ENCODE measurements around the gene SPEM1. TPM values are rescaled to one million over a fixed set of nuclear protein-coding genes. Genes with fewer than 3 reads are reported as not detected.

The SPEM1 gene, protein sequence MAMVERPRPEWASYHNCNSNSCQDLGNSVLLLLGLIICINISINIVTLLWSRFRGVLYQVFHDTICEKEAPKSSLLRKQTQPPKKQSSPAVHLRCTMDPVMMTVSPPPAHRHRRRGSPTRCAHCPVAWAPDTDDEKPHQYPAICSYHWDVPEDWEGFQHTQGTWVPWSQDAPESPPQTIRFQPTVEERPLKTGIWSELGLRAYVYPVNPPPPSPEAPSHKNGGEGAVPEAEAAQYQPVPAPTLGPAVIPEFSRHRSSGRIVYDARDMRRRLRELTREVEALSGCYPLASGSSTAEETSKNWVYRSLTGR
- total RNA-seq, result not detected

DNA sequence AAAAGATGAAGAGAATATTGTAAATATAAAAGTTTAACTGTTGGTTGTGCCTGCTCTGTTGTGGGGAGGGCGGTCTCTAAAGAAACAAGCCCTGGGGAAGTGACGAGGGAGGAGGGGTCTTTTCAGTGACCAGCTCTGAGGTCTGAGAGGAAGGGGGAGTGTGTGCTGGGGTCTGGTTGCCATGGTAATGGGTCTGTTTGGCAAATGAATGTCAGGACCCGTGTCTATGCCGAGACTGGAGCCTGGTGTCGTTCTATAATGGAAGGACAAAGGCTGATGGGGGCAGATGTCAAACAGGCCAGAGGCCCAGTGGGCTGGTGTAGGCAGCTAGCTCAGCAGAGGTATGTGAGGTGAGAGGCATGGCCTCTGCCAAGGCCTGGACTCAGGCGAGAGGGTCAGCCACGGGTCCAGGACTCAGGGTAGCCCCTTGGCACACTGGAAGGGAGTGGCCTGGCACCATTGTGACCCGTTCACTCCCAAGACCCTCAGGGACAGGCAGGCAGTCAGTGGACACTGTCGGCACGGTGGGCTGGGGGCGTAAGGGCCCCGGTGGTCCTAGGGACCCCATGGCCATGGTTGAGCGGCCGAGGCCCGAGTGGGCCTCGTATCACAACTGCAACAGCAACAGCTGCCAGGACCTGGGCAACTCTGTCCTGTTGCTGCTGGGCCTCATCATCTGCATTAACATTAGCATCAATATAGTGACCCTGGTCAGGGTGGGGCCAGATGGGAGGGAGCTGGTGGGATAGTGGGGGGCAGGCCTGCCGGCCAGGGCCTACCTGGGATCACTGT lies at the start of gene SPEM1:
Gene SPEM1, plus strand, starts transcription at position 506 of the 792 bp plus-strand sequence. Its CDS starts 61 bp downstream, at position 567.
- no peak for TF ChIP-seq POLR2A (IDR thresholded peaks at IDR 0.05)
- H3K9me3 ChIP-seq, result no peaks in the 10 kb centered on the region
- H3K27me3 ChIP-seq, result no peaks in the 10 kb centered on the region
- no peak within 1 kb of the TSS for H3K4me3 ChIP-seq
- H3K27ac ChIP-seq, result peak within 1 kb of the TSS in 1 of 2 donors; percentile 32
- no peak for DNase-seq (ENCODE audit: low spot score in 2 of 2)
- intact Hi-C loops (cut with DNase I; ENCODE audit: low total_unique reads), result no loop called here
- no peaks in the 10 kb centered on the region for H3K36me3 ChIP-seq
- no peaks in the 10 kb centered on the region for H3K4me1 ChIP-seq

DNA sequence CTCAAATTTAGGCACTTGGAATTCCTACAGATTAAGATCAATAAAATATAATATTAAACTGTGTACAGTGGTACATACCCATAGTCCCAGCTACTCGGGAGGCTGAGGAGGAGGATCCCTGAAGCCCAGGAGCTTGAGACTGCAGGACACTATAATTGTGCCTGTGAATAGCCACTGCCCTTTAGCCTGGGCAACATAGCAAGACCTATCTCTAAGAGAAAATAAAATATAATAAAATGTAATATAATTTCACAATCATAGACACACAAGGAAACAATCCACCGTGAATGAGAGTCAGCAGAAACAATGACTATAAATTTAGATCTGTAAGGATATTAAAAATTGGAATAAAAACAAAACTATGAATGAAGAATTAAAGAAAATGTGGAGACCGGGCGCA lies 49.3 kb upstream of the SPEM1 start:
- no peaks in the 10 kb centered on the region for H3K27me3 ChIP-seq
- no peaks in the 10 kb centered on the region for H3K36me3 ChIP-seq
- no peak for TF ChIP-seq POLR2AphosphoS5 (IDR thresholded peaks at IDR 0.05)
- no peak for TF ChIP-seq POLR2A (IDR thresholded peaks at IDR 0.05)
- TF ChIP-seq, protein P1, sequence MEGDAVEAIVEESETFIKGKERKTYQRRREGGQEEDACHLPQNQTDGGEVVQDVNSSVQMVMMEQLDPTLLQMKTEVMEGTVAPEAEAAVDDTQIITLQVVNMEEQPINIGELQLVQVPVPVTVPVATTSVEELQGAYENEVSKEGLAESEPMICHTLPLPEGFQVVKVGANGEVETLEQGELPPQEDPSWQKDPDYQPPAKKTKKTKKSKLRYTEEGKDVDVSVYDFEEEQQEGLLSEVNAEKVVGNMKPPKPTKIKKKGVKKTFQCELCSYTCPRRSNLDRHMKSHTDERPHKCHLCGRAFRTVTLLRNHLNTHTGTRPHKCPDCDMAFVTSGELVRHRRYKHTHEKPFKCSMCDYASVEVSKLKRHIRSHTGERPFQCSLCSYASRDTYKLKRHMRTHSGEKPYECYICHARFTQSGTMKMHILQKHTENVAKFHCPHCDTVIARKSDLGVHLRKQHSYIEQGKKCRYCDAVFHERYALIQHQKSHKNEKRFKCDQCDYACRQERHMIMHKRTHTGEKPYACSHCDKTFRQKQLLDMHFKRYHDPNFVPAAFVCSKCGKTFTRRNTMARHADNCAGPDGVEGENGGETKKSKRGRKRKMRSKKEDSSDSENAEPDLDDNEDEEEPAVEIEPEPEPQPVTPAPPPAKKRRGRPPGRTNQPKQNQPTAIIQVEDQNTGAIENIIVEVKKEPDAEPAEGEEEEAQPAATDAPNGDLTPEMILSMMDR (IDR thresholded peaks at IDR 0.05), result no peak
- no peaks in the 10 kb centered on the region for H3K9me3 ChIP-seq
- DNase-seq (ENCODE audit: low spot score in 2 of 2), result no peak
- H3K4me1 ChIP-seq, result no peaks in the 10 kb centered on the region
- H3K4me3 ChIP-seq, result no peak overlapping the region
- intact Hi-C loops (cut with DNase I; ENCODE audit: low total_unique reads), result no loop called here
- no peak overlapping the region for H3K27ac ChIP-seq

GRCh38 chr17:7374353-7374752 lies 45.8 kb upstream of the SPEM1 start:
- TF ChIP-seq, protein P1 (IDR thresholded peaks at IDR 0.05), result no peak
- TF ChIP-seq POLR2A (IDR thresholded peaks at IDR 0.05), result no peak
- no peak for TF ChIP-seq POLR2AphosphoS5 (IDR thresholded peaks at IDR 0.05)
- intact Hi-C loops (cut with DNase I; ENCODE audit: low total_unique reads), result no loop called here
- Histone ChIP-seq H3K27me3 (no peaks in the 10 kb centered on the region), H3K36me3 (no peaks in the 10 kb centered on the region), H3K4me3 (no peak overlapping the region), H3K27ac (no peak overlapping the region), H3K4me1 (no peaks in the 10 kb centered on the region), H3K9me3 (no peaks in the 10 kb centered on the region)
- no peak for DNase-seq (ENCODE audit: low spot score in 2 of 2)

DNA sequence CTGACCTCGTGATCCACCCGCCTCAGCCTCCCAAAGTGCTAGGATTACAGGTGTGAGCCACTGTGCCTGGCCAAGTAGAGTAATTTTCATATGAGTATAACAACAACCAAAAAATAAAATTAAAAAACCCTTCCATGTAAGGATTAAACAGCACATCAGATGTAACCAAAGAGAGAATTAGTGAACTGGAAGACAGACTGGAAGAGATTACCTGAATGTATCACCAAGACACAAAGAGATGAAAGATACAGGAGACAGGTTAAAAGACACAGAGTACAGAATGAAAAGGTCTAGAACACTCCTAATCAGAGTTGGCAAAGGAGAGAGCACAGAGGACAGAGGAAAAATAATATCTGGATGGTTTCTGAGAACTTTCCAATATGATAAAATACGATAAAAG lies 41.0 kb upstream of the SPEM1 start:
- peaks cover 0 to 4% of the 10 kb centered on the region in 2 donors for H3K4me1 ChIP-seq
- no peak for TF ChIP-seq POLR2A (IDR thresholded peaks at IDR 0.05)
- TF ChIP-seq, protein P1 (IDR thresholded peaks at IDR 0.05), result no peak
- no peak for TF ChIP-seq POLR2AphosphoS5 (IDR thresholded peaks at IDR 0.05)
- intact Hi-C loops (cut with DNase I; ENCODE audit: low total_unique reads), result no loop called here
- H3K27me3 ChIP-seq, result no peaks in the 10 kb centered on the region
- no peak overlapping the region for H3K4me3 ChIP-seq
- no peaks in the 10 kb centered on the region for H3K36me3 ChIP-seq
- DNase-seq (ENCODE audit: low spot score in 2 of 2), result no peak
- no peak overlapping the region for H3K27ac ChIP-seq
- no peaks in the 10 kb centered on the region for H3K9me3 ChIP-seq

- peak overlapping the region; percentile 50 to 82 (median 75) for H3K4me3 ChIP-seq
- H3K4me1 ChIP-seq, result peaks cover 0 to 4% of the 10 kb centered on the region in 2 donors
- no peaks in the 10 kb centered on the region for H3K27me3 ChIP-seq
- DNase-seq (ENCODE audit: low spot score in 2 of 2), result peak; percentile 74 to 89
- no peaks in the 10 kb centered on the region for H3K9me3 ChIP-seq
- no peaks in the 10 kb centered on the region for H3K36me3 ChIP-seq
- TF ChIP-seq POLR2AphosphoS5 (IDR thresholded peaks at IDR 0.05), result no peak
- no peak for TF ChIP-seq POLR2A (IDR thresholded peaks at IDR 0.05)
- TF ChIP-seq, protein P1 (IDR thresholded peaks at IDR 0.05), result no peak
- intact Hi-C loops (cut with DNase I; ENCODE audit: low total_unique reads), result no loop called here
- H3K27ac ChIP-seq, result peak overlapping the region; percentile 87 to 88
These were observed 39.8 kb upstream of the SPEM1 start for GRCh38 chr17:7380321-7380720.
